Right atrium auricular region (tissue), 2 donors: ENCODE results near the gene C22orf23. TPM values are rescaled to one million over a fixed set of nuclear protein-coding genes. Genes with fewer than 3 reads are reported as not detected.
"Not testable (repeated sequence)": the region's sequence is repeated elsewhere in the genome, so short reads cannot be mapped to it uniquely, and the experiment has no call there.

Experiments used
- DNase-seq: peaks from one replicate; pipeline ENCODE4 v3.0.0-alpha.2; 2019; ENCODE audit warnings: low spot score
- H3K27ac ChIP-seq, 2 donors: fragments of 200-600 bp; sonication (generic); 1 replicate in 1 of 2; 2 replicates in 1 of 2; pipeline ENCODE4 v1.5.1; 2016 to 2019
- H3K27me3 ChIP-seq, 2 donors: fragments of 200-600 bp; sonication (generic); one replicate each; pipeline versions ENCODE4 v1.5.1 to v1.6.0; 2017 to 2019
- H3K36me3 ChIP-seq: fragments of 200-600 bp; sonication (generic); one replicate; pipeline ENCODE4 v1.5.1; 2016
- H3K4me1 ChIP-seq, 2 donors: fragments of 200-600 bp; sonication (generic); one replicate each; pipeline versions ENCODE4 v1.5.1 to v1.6.0; 2017 to 2019
- H3K4me3 ChIP-seq, 2 donors: fragments of 200-600 bp; sonication (generic); 1 replicate in 1 of 2; 2 replicates in 1 of 2; pipeline ENCODE4 v1.5.1; 2017 to 2019; ENCODE audit warnings: mild to moderate bottlenecking in 1 of 2, moderate library complexity in 1 of 2
- H3K9me3 ChIP-seq, 2 donors: fragments of 200-600 bp; sonication (generic); one replicate each; pipeline ENCODE4 v1.5.1; 2019
- CTCF ChIP-seq, 2 donors: fragments of 200-600 bp; sonication (generic); IDR thresholded peaks; one replicate each; pipeline ENCODE4 v1.5.1; 2019; ENCODE audit warnings: antibody characterized with exemption in 2 of 2
- total RNA-seq, 2 donors: library from RNA; depleted of rRNA; stranded (reverse); fragments of >200 nt; gene quantifications; one replicate each; pipeline ENCODE4 v1.1.0, GENCODE V29; 2016

C22orf23 gene
- total RNA-seq, 2 donors from 2014 or later: 0.39 TPM; not detected in 1

DNA sequence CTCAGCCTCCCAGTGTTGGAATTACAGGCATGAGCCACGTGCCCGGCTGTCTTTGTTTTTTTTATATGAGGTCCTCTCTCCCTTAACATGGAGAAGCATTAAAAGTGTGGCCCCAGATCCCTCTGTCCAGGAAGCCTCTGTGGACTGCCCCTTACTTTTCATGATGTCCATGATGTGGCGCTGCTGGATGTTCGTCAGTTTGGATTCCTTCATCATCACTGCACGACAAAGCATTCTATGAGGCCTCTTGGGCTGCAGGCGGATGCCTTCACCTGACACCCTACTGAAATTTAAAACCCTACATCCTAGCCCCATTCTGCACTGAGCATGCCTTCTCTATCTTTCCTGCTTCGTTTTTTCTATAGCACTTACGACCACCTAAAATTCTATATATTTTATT is 2.1 kb downstream of the C22orf23 start:
- Histone ChIP-seq H3K4me1 (peaks cover 0 to 21% of the 10 kb centered on the region in 2 donors), H3K27ac (no peak overlapping the region), H3K9me3 (no peaks in the 10 kb centered on the region), H3K36me3 (peaks cover under 1% of the 10 kb centered on the region), H3K27me3 (no peaks in the 10 kb centered on the region), H3K4me3 (no peak overlapping the region)
- no peak for DNase-seq
- no peak for TF ChIP-seq CTCF (IDR thresholded peaks at IDR 0.05)

- not testable (repeated sequence) for H3K36me3 ChIP-seq, DNase-seq, H3K9me3 ChIP-seq, H3K4me3 ChIP-seq, H3K27me3 ChIP-seq, H3K27ac ChIP-seq, H3K4me1 ChIP-seq
Measured at GRCh38 chr22:37947142-37947795, 6.1 kb downstream of the C22orf23 start.

DNA sequence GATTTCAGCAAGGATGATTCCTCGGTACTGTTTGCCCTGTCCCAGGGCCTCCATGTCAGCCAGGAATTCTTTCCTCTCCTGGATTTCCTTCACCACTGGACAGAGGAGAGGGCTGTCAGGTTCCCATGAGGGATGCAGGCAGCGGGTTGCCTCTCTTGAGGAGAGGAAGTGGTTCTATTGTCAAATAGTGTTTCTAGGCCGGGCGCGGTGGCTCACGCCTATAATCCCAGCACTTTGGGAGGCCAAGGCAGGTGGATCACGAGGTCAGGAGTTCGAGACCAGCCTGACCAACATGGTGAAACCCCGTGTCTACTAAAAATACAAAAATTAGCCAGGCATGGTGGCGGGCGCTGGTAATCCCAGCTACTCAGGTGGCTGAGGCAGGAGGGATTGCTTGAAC is 9.0 kb downstream of the C22orf23 start:
- H3K27me3 ChIP-seq, H3K4me1 ChIP-seq, H3K9me3 ChIP-seq, DNase-seq, H3K4me3 ChIP-seq, H3K27ac ChIP-seq: not testable (repeated sequence)
- peaks cover 20% of the 10 kb centered on the region for H3K36me3 ChIP-seq

- no peaks in the 10 kb centered on the region for H3K4me1 ChIP-seq
- no peak for DNase-seq
- H3K4me3 ChIP-seq: no peak overlapping the region
- no peak for TF ChIP-seq CTCF (IDR thresholded peaks at IDR 0.05)
- peaks cover 20% of the 10 kb centered on the region for H3K36me3 ChIP-seq
- no peak overlapping the region for H3K27ac ChIP-seq
- no peaks in the 10 kb centered on the region for H3K27me3 ChIP-seq
- no peaks in the 10 kb centered on the region for H3K9me3 ChIP-seq
Measured at GRCh38 chr22:37943825-37944198, 9.6 kb downstream of the C22orf23 start.

DNA sequence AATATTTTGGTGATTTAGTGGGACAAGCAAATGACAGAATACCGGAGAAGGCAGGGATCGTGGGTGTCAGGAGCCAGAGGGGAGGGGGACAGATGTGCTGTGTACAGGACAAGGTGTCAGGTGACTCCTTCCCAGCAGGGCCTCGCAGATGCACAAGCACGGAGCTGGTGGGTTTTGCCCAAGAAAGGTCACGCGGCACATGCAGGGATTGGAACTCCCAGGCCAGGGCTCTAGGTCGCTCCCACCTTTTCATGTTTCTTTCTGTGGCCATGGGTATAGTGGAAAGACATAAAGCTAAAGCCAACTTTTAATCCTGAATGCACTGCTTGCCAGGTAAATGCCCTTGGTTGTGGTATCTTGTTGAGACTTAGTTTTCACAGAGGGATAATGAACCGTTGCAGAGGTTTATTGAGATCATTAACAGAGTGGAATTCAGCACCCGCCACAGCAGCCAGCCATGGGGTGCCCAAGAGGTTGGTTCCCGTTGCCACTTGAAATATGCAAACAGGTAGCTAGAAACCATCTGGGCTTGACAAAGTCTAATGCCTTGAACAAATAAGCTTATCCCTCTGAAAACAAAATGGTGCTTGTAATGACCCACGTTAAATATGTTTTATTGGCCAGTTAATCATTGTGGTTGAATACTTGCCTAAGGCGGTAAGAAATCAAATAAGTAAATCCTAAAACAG is 10.1 kb downstream of the C22orf23 start:
- no peak for TF ChIP-seq CTCF (IDR thresholded peaks at IDR 0.05)
- Histone ChIP-seq H3K4me1 (no peaks in the 10 kb centered on the region), H3K4me3 (no peak overlapping the region), H3K9me3 (no peaks in the 10 kb centered on the region), H3K27me3 (no peaks in the 10 kb centered on the region), H3K27ac (no peak overlapping the region), H3K36me3 (peaks cover 20% of the 10 kb centered on the region)
- no peak for DNase-seq

GRCh38 chr22:37942133-37942532 is 11.3 kb downstream of the C22orf23 start:
- no peak for TF ChIP-seq CTCF (IDR thresholded peaks at IDR 0.05)
- Histone ChIP-seq H3K36me3 (peaks cover 27% of the 10 kb centered on the region), H3K9me3 (no peaks in the 10 kb centered on the region), H3K4me1 (no peaks in the 10 kb centered on the region), H3K4me3 (no peak overlapping the region), H3K27ac (no peak overlapping the region), H3K27me3 (no peaks in the 10 kb centered on the region)
- no peak for DNase-seq
